ENCODE data around the gene LRP11. TPM values are rescaled to one million over a fixed set of nuclear protein-coding genes. Genes with fewer than 3 reads are reported as not detected.

The LRP11 gene
- total and polyA plus RNA-seq, 10 of the 15 experiments (the other 5 are each of a cell fraction or from before 2014, with no cell fraction given): under 0.01 to 0.23 (median 0.03) TPM; not detected in 6

GRCh38 chr6:149877659-149878058 is 13.5 kb upstream of the LRP11 start:
- WGBS (ENCODE audit: insufficient coverage, insufficient replicate concordance, low lambda C conversion rate, missing lambda C conversion rate): 4% methylated on average over 1 of the region's 1 CpG
- no peak overlapping the region for H3K4me3 ChIP-seq
- POLR2A ChIA-PET: no interaction called here
- DNase-seq (ENCODE audit: low read depth, low spot score): no peak
- RAD21 ChIA-PET (ENCODE audit: unreplicated experiment): no interaction called here
- CTCF ChIA-PET: interaction anchor here (1.0 kb wide), 1 partner anchor 12 kb away, joined by 3 read pairs; no protein-coding TSS in a partner anchor
- no TSS peak for BruUV-seq (replicated peaks)
- peaks cover 0 to 3% of the 10 kb centered on the region in 2 experiments; a peak in 3 of 4 replicates for H3K27me3 ChIP-seq (replicated peaks in 1 of 2; ENCODE audit: control insufficient read depth in 2 of 2, insufficient read depth in 2 of 2, low read length in 1 of 2)
- H4K20me1 ChIP-seq (ENCODE audit: control insufficient read depth, insufficient read depth): no peaks in the 10 kb centered on the region
- H3K4me2 ChIP-seq (ENCODE audit: control insufficient read depth, insufficient read depth): no peak overlapping the region
- intact Hi-C loops (cut with micrococcal nuclease; ENCODE audit: unreplicated experiment) (no loop called here), in situ Hi-C loops (cut with MboI) (no loop called here)
- H3K9me3 ChIP-seq (replicated peaks; ENCODE audit: control insufficient read depth, insufficient read depth, low read length): no peaks in the 10 kb centered on the region
- no peak overlapping the region for H2AFZ ChIP-seq (ENCODE audit: control insufficient read depth, low read depth, low read length)
- H3K9ac ChIP-seq (ENCODE audit: control insufficient read depth, insufficient read depth, low read length): no peak overlapping the region
- no peaks in the 10 kb centered on the region for H3K79me2 ChIP-seq (ENCODE audit: control insufficient read depth, insufficient read depth, low read length)
- no peak for ATAC-seq
- H3K4me1 ChIP-seq (ENCODE audit: control insufficient read depth, insufficient read depth, low read length): no peaks in the 10 kb centered on the region
- SMC1A ChIA-PET (ENCODE audit: uncharacterized antibody, unreplicated experiment): interaction anchor here (0.6 kb wide), 1 partner anchor 1621 kb away, joined by 3 read pairs; no protein-coding TSS in a partner anchor
- FAIRE-seq: no peak
- TF ChIP-seq PML (IDR thresholded peaks at IDR 0.05; ENCODE audit: low read length): no peak
- TF ChIP-seq, protein P1, sequence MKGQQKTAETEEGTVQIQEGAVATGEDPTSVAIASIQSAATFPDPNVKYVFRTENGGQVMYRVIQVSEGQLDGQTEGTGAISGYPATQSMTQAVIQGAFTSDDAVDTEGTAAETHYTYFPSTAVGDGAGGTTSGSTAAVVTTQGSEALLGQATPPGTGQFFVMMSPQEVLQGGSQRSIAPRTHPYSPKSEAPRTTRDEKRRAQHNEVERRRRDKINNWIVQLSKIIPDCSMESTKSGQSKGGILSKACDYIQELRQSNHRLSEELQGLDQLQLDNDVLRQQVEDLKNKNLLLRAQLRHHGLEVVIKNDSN (IDR thresholded peaks at IDR 0.05; ENCODE audit: borderline replicate concordance, extremely low read length, insufficient read depth, low read depth, low read length): no peak
- TF ChIP-seq, protein P2, sequence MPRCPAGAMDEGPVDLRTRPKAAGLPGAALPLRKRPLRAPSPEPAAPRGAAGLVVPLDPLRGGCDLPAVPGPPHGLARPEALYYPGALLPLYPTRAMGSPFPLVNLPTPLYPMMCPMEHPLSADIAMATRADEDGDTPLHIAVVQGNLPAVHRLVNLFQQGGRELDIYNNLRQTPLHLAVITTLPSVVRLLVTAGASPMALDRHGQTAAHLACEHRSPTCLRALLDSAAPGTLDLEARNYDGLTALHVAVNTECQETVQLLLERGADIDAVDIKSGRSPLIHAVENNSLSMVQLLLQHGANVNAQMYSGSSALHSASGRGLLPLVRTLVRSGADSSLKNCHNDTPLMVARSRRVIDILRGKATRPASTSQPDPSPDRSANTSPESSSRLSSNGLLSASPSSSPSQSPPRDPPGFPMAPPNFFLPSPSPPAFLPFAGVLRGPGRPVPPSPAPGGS (IDR thresholded peaks at IDR 0.05; ENCODE audit: borderline replicate concordance, insufficient read depth, low read depth, low read length, poor library complexity, severe bottlenecking): no peak
- TF ChIP-seq BHLHE40 (IDR thresholded peaks at IDR 0.05; ENCODE audit: borderline replicate concordance in 1 of 2, low read depth in 2 of 2, low read length in 1 of 2): no peak
- H3K27ac ChIP-seq (ENCODE audit: control insufficient read depth, insufficient read depth): no peak overlapping the region
- no peaks in the 10 kb centered on the region for H3K36me3 ChIP-seq (ENCODE audit: control insufficient read depth in 2 of 2, insufficient read depth in 2 of 2, low read length in 1 of 2)
